Gastrocnemius medialis (tissue), 4 donors: ENCODE results near the gene CHST10. TPM values are rescaled to one million over a fixed set of nuclear protein-coding genes. Genes with fewer than 3 reads are reported as not detected.

Source experiments
- ATAC-seq, 2 donors: fragments of 150-250 bp; one replicate each; pipeline ENCODE4 v1.9.1; 2016
- DNase-seq, 2 donors: peaks; one replicate each; pipeline ENCODE4 v3.0.0-alpha.2; 2019
- H3K27ac ChIP-seq, 4 donors: fragments of 200-600 bp; sonication (generic); 1 replicate in 1 of 4; 2 replicates in 3 of 4; pipeline ENCODE4 v1.5.1; 2016 to 2018; ENCODE audit warnings: mild to moderate bottlenecking in 2 of 4, moderate library complexity in 1 of 4
- H3K27me3 ChIP-seq, 3 donors: fragments of 200-600 bp; sonication (generic) in 2 of 3; 1 replicate in 1 of 3; 2 replicates in 2 of 3; pipeline versions ENCODE4 v1.5.1 to v1.6.0; 2016 to 2019; ENCODE audit warnings: mild to moderate bottlenecking in 1 of 3, moderate library complexity in 1 of 3
- H3K36me3 ChIP-seq, 2 donors: fragments of 200-600 bp; sonication (generic) in 1 of 2; one replicate each; pipeline ENCODE4 v1.5.1; 2017 to 2018
- H3K4me1 ChIP-seq, 2 donors: fragments of 200-600 bp; sonication (generic) in 1 of 2; one replicate each; pipeline ENCODE4 v1.5.1; 2016 to 2017; ENCODE audit warnings: mild to moderate bottlenecking in 2 of 2
- H3K4me3 ChIP-seq, 4 donors: fragments of 200-600 bp; sonication (generic) in 3 of 4; 1 replicate in 1 of 4; 2 replicates in 3 of 4; pipeline ENCODE4 v1.5.1; 2016 to 2019; ENCODE audit warnings: mild to moderate bottlenecking in 2 of 4
- H3K9me3 ChIP-seq, 3 donors: fragments of 200-600 bp; sonication (generic) in 2 of 3; 1 replicate in 1 of 3; 2 replicates in 2 of 3; pipeline ENCODE4 v1.5.1; 2016 to 2019
- POLR2A ChIP-seq, 2 donors: fragments of 450-650 bp; IDR thresholded peaks; one replicate each; pipeline ENCODE4 v1.6.1; 2017; ENCODE audit warnings: antibody characterized with exemption in 2 of 2, mild to moderate bottlenecking in 2 of 2, moderate library complexity in 2 of 2
- in situ Hi-C, 4 donors: fragments of 200-750 bp; cut with MboI; loops; one replicate each; pipeline versions ENCODE4 v1.15.0 to v1.8.0; 2017; ENCODE audit warnings: low sequenced_read_pairs in 4 of 4
- intact Hi-C: fragments of 100-400 bp; cut with DNase I; formaldehyde crosslinking; loops from one replicate; pipeline ENCODE4 v1.15.1; 2023; ENCODE audit warnings: low total_unique reads
- total RNA-seq, 4 donors: library from RNA; depleted of rRNA; stranded (reverse); fragments of >200 nt; gene quantifications; one replicate each; pipeline versions ENCODE4 v1.1.0 to v1.2.3, GENCODE V29; 2016
- TF ChIP-seq, protein P1 (sequence below), 5 experiments: fragments of 450-650 bp in 3 of 5; fragments of 200-600 bp in 2 of 5; sonication (generic) in 2 of 5; IDR thresholded peaks in 4 of 5; conservative IDR thresholded peaks in 1 of 5; 1 replicate in 4 of 5; 2 replicates in 1 of 5; pipeline ENCODE4 v1.5.1; 2016 to 2019; ENCODE audit warnings: antibody characterized with exemption in 5 of 5, mild to moderate bottlenecking in 3 of 5, moderate library complexity in 3 of 5

The CHST10 gene
- total RNA-seq, 4 donors from 2014 or later, result 3.3 to 7.4 (median 5.5) TPM

DNA sequence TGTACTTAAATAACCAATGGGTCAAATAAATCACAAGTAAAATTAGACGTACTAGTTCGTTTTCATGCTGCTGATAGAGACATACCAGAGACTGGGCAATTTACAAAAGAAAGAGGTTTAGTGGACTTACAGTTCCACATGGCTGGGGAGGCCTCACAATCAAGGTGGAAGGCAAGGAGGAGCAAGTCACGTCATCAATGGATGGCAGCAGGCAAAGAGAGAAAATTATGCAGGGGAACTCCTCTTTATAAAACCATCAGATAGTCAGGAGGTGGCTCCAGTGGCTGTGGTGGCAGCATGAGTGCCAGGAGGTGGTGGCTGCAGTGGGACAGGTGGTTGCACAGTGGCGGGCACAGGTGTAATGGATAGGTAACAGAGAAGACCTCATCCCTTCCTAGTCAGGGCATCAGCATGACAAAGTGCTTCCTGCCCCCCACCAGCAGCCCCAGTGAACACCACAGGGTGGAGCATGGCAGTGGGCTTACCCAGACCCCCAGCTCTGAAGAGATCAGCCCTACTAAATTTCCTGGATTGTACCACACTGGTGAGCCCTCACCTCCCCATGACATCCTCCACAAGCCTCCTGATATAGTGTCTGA is 6.9 kb upstream of the CHST10 start:
- no peaks in the 10 kb centered on the region for H3K4me1 ChIP-seq
- ATAC-seq (no peak), DNase-seq (no peak)
- no peaks in the 10 kb centered on the region for H3K36me3 ChIP-seq
- no peaks in the 10 kb centered on the region for H3K9me3 ChIP-seq
- no peak overlapping the region for H3K4me3 ChIP-seq
- in situ Hi-C loops (no loop called here), intact Hi-C loops (no loop called here)
- H3K27me3 ChIP-seq, result no peaks in the 10 kb centered on the region
- TF ChIP-seq, protein P1, sequence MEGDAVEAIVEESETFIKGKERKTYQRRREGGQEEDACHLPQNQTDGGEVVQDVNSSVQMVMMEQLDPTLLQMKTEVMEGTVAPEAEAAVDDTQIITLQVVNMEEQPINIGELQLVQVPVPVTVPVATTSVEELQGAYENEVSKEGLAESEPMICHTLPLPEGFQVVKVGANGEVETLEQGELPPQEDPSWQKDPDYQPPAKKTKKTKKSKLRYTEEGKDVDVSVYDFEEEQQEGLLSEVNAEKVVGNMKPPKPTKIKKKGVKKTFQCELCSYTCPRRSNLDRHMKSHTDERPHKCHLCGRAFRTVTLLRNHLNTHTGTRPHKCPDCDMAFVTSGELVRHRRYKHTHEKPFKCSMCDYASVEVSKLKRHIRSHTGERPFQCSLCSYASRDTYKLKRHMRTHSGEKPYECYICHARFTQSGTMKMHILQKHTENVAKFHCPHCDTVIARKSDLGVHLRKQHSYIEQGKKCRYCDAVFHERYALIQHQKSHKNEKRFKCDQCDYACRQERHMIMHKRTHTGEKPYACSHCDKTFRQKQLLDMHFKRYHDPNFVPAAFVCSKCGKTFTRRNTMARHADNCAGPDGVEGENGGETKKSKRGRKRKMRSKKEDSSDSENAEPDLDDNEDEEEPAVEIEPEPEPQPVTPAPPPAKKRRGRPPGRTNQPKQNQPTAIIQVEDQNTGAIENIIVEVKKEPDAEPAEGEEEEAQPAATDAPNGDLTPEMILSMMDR (IDR thresholded peaks at IDR 0.05 in 4 of 5, conservative IDR thresholded peaks at IDR 0.05 in 1 of 5), result no peak
- no peak for TF ChIP-seq POLR2A (IDR thresholded peaks at IDR 0.05)
- no peak overlapping the region for H3K27ac ChIP-seq

DNA sequence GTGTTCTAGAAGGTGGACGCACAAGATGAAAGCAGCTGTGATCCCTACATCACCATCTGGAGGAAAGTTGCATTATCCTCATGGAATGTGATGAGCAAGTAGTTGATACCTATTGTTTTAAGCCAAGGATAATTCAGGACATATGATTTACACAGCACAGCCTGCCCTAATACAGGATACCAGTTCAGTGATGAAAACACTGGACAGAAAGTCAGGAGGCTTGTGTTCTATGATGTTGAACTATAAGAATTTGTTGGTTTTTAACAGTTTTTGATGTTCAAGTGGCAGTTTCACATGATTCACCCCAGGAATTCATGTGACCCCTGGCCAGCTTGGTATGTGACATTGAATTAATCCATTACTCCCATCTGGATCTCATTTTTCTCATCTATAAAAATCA is 6.2 kb upstream of the CHST10 start:
- no peaks in the 10 kb centered on the region for H3K27me3 ChIP-seq
- H3K4me3 ChIP-seq, result no peak overlapping the region
- no peaks in the 10 kb centered on the region for H3K4me1 ChIP-seq
- ATAC-seq (no peak), DNase-seq (no peak)
- TF ChIP-seq, protein P1 (IDR thresholded peaks at IDR 0.05 in 4 of 5, conservative IDR thresholded peaks at IDR 0.05 in 1 of 5), result no peak
- TF ChIP-seq POLR2A (IDR thresholded peaks at IDR 0.05), result no peak
- in situ Hi-C loops, result no loop called here
- intact Hi-C loops, result no loop called here
- no peaks in the 10 kb centered on the region for H3K36me3 ChIP-seq
- no peaks in the 10 kb centered on the region for H3K9me3 ChIP-seq
- no peak overlapping the region for H3K27ac ChIP-seq

DNA sequence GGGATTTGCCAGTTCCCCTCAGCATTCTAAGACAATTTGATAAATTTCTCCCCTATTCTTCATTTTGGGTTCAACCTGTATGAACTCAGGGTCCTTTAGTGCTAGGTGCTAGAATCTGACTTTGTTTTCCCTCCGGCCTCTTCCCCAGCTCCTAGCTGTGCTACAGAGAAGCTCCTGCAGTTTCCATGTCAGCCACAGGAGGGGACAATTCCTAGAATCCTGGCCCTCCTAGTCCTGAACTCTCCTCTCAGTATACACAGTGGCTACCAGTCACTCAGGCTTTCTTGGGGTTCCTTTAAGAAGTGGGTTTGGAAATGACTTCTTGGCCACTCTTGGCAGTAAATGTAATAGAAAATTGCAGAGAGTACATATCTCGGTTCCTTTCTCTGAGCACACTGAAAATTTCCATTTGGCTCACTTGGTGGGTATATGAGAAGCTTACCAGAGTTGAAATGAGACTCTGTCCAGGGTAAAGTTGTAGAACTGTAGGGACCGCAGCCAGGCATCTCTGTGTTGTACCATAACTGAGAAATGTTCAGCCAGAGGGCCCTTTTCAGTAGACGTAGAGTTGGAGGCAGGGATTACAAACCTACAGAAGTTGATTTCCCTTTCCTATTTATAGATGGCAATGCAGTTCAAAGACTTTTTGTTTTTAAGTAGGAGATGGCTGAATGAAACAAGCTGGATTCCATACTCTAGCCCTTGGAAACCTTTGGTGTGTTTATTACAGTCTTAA is 5.0 kb upstream of the CHST10 start:
- Histone ChIP-seq H3K4me1 (no peaks in the 10 kb centered on the region), H3K36me3 (no peaks in the 10 kb centered on the region), H3K9me3 (no peaks in the 10 kb centered on the region), H3K27me3 (no peaks in the 10 kb centered on the region), H3K27ac (no peak overlapping the region), H3K4me3 (no peak overlapping the region)
- DNase-seq (no peak), ATAC-seq (no peak)
- TF ChIP-seq, protein P1 (IDR thresholded peaks at IDR 0.05 in 4 of 5, conservative IDR thresholded peaks at IDR 0.05 in 1 of 5), result peak in 2 of 5 experiments; percentile 17 to 42
- TF ChIP-seq POLR2A (IDR thresholded peaks at IDR 0.05), result no peak
- in situ Hi-C loops (no loop called here), intact Hi-C loops (no loop called here)

DNA sequence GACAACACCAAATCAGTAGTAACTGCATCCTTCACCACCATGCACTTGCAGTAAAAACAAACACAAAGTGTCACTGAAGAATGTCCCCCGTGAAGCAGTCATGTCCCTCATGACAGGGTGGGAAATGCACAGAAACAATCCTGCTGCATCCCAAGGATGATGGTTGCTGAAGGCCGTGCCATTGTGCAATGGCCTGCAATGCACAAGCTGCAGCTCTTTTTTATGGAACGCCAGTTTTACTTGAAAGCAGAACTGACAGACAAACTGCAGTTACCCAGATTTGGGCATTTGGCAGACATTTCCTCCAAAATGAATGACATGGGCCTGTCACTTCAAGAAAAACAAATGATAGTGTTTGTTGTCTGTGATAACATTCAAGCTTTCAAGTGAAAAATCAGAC is 2.4 kb upstream of the CHST10 start:
- Histone ChIP-seq H3K4me1 (peaks cover 8 to 11% of the 10 kb centered on the region in 2 donors), H3K4me3 (no peak overlapping the region), H3K9me3 (no peaks in the 10 kb centered on the region), H3K27ac (no peak overlapping the region), H3K36me3 (no peaks in the 10 kb centered on the region), H3K27me3 (no peaks in the 10 kb centered on the region)
- ATAC-seq (no peak), DNase-seq (no peak)
- in situ Hi-C loops, result no loop called here
- TF ChIP-seq POLR2A (IDR thresholded peaks at IDR 0.05), result no peak
- TF ChIP-seq, protein P1 (IDR thresholded peaks at IDR 0.05 in 4 of 5, conservative IDR thresholded peaks at IDR 0.05 in 1 of 5), result no peak
- intact Hi-C loops, result no loop called here
